Lower leg skin (tissue), 4 donors: ENCODE measurements around the gene ASPDH. TPM values are rescaled to one million over a fixed set of nuclear protein-coding genes. Genes with fewer than 3 reads are reported as not detected.
"Not testable (repeated sequence)": the region's sequence is repeated elsewhere in the genome, so short reads cannot be mapped to it uniquely, and the experiment has no call there.

ENCODE experiments used
- DNase-seq, 2 donors: peaks; one replicate each; pipeline ENCODE4 v3.0.0-alpha.2; 2019; ENCODE audit warnings: low spot score in 2 of 2
- H3K4me3 ChIP-seq: fragments of 200-600 bp; sonication (generic); 2 replicates; pipeline ENCODE4 v1.5.1; 2017; ENCODE audit warnings: mild to moderate bottlenecking, low read depth; ENCODE audit not compliant: poor library complexity, severe bottlenecking
- CTCF ChIP-seq, 3 donors: fragments of 450-650 bp; IDR thresholded peaks; one replicate each; pipeline ENCODE4 v1.5.1; 2016; ENCODE audit warnings: antibody characterized with exemption in 3 of 3, mild to moderate bottlenecking in 3 of 3, moderate library complexity in 2 of 3
- POLR2A ChIP-seq, 2 donors: fragments of 450-650 bp; IDR thresholded peaks; one replicate each; pipeline ENCODE4 v1.6.1; 2016 to 2017; ENCODE audit warnings: antibody characterized with exemption in 2 of 2, mild to moderate bottlenecking in 1 of 2, moderate library complexity in 1 of 2
- WGBS, 2 donors: methylation state at CpG; one replicate each; pipeline ENCODE4 v1.1.5; 2018; 5-methylcytosine and 5-hydroxymethylcytosine counted together
- intact Hi-C: fragments of 100-400 bp; cut with DNase I; formaldehyde crosslinking; loops from one replicate; pipeline ENCODE4 v1.15.0; 2023; ENCODE audit warnings: low total_unique reads
- total RNA-seq, 4 donors: library from RNA; depleted of rRNA; stranded (reverse); fragments of >200 nt; gene quantifications; one replicate each; pipeline ENCODE4 v1.1.0, GENCODE V29; 2016

The ASPDH gene
- total RNA-seq, 4 donors from 2014 or later = not detected

DNA sequence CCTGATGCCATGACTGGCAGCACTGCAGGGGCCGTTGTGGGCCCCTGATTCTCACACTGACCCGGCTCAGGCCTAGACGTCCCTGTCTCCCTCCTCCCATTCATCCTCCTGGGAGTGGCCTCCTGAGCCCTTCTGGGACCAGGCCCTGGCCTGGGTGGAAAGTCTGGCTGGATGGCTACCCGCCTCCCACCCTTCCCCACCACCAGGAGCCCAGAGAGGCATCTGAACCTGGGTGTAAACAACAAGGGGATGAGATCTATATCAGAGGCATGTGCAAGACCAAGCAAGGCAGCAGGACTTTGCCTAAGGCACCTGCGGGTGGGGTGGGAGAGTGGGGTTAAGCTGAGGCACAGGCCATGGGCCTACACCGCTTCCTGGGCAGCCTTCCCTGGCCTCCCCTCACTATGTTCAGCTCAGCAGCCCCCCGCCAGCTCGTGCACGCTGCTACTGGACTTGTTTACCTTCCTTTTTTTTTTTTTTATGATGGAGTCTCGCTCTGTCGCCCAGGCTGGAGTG is 22.0 kb upstream of the ASPDH start:
- 71 to 74% methylated on average over 11 of the region's 11 CpGs for WGBS, 2 donors
- TF ChIP-seq CTCF (IDR thresholded peaks at IDR 0.05) = no peak
- TF ChIP-seq POLR2A (IDR thresholded peaks at IDR 0.05) = no peak

DNA sequence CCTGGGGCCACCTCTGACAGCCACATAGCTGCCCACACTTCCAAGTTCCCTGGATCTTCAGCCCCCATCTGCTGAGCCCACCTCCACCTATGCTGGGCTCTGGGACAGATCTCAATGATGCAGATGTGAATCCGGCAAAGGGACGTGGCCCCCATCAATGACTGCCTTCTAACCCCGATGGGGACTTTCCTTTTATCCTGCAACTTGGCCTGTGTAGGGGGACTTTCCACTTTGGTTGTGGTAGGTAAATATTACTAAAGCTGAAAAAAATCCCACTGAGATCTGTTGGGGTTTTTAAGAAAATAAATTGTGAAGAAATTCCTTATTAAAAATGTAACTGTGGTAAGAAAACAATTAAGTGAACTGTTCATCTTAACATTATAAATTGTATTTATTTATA is 20.8 kb upstream of the ASPDH start:
- 85 to 91% methylated on average over 3 of the region's 3 CpGs for WGBS, 2 donors
- intact Hi-C loops = no loop called here
- H3K4me3 ChIP-seq = no peak overlapping the region
- DNase-seq = no peak
- TF ChIP-seq CTCF (IDR thresholded peaks at IDR 0.05) = no peak
- TF ChIP-seq POLR2A (IDR thresholded peaks at IDR 0.05) = no peak

More for the DNA sequence above, 22.0 kb upstream of the ASPDH start:
- intact Hi-C loops = no loop called here
- no peak for DNase-seq
- no peak overlapping the region for H3K4me3 ChIP-seq

DNA sequence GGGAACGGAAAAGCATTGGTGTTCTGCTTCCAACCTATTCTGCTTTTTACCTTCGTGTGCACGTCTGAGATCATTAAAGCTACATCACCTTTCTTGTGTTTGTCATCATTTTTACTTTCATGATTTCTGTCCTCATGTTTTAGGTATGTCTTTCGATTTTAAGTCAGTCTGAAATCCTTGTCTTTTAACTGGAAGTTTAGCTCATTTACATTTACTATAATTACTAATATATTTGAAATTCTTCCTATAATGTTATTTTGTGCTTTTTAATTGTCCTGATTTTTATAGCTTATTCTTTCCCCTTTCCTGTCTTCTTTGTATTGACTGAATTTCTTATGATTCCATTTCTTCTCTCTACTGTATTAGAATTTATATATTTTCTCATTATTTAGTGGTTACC is 19.2 kb upstream of the ASPDH start:
- WGBS, 2 donors = 81 to 88% methylated on average over 4 of the region's 4 CpGs
- no peak for TF ChIP-seq POLR2A (IDR thresholded peaks at IDR 0.05)
- no peak for TF ChIP-seq CTCF (IDR thresholded peaks at IDR 0.05)
- intact Hi-C loops = no loop called here
- no peak for DNase-seq
- H3K4me3 ChIP-seq = no peak overlapping the region

- TF ChIP-seq CTCF (IDR thresholded peaks at IDR 0.05) (no peak), POLR2A (IDR thresholded peaks at IDR 0.05) (no peak)
- 33 to 58% methylated on average over 9 to 14 of the region's 14 CpGs for WGBS, 2 donors
- no peak for DNase-seq
- intact Hi-C loops = no loop called here
- no peak overlapping the region for H3K4me3 ChIP-seq
These were observed 17.5 kb upstream of the ASPDH start for GRCh38 chr19:50531171-50531612.

GRCh38 chr19:50528052-50528451 is 14.3 kb upstream of the ASPDH start:
- 84 to 88% methylated on average over 3 of the region's 3 CpGs for WGBS, 2 donors
- H3K4me3 ChIP-seq, DNase-seq, intact Hi-C loops: not testable (repeated sequence)

GRCh38 chr19:50522881-50523280 is 9.2 kb upstream of the ASPDH start:
- no peak overlapping the region for H3K4me3 ChIP-seq
- TF ChIP-seq CTCF (IDR thresholded peaks at IDR 0.05) (no peak), POLR2A (IDR thresholded peaks at IDR 0.05) (no peak)
- 86% methylated on average over 10 of the region's 10 CpGs for WGBS, 2 donors
- intact Hi-C loops = no loop called here
- no peak for DNase-seq
